ENCODE measurements around the gene LGR4.

- TF ChIP-seq SUZ12 (IDR thresholded peaks at IDR 0.05; ENCODE audit: extremely low read depth, insufficient read depth, insufficient read length) = no peak
- TF ChIP-seq YY1 (IDR thresholded peaks at IDR 0.05; ENCODE audit: insufficient read depth, insufficient read length) = no peak
- TF ChIP-seq ZNF274 (IDR thresholded peaks at IDR 0.05; ENCODE audit: low read depth, low read length) = no peak
Measured at GRCh38 chr11:27431808-27432207, 40.8 kb downstream of the LGR4 start.
